Trophoblast cell (in vitro differentiated cells and primary cell): ENCODE measurements around the gene COL9A2.

Experiments
- DNase-seq, 2 donors: peaks; one replicate each; pipeline ENCODE4 v3.0.0-alpha.2; 2016
- H2AFZ ChIP-seq: 2 replicates; pipeline ENCODE4 v1.6.1; 2013; ENCODE audit warnings: low read length, moderate library complexity, mild to moderate bottlenecking; ENCODE audit not compliant: insufficient read depth, poor library complexity
- H2AK5ac ChIP-seq: 2 replicates; pipeline ENCODE4 v1.6.1; 2013; ENCODE audit warnings: mild to moderate bottlenecking, low read length
- H2BK120ac ChIP-seq: 2 replicates; pipeline ENCODE4 v1.6.1; 2013; ENCODE audit warnings: low read length, mild to moderate bottlenecking, moderate library complexity; ENCODE audit not compliant: insufficient read depth, poor library complexity
- H2BK12ac ChIP-seq: 2 replicates; pipeline ENCODE4 v1.6.1; 2013; ENCODE audit warnings: mild to moderate bottlenecking, low read length, moderate library complexity
- H2BK5ac ChIP-seq: 2 replicates; pipeline ENCODE4 v1.6.1; 2013; ENCODE audit warnings: low read length, low read depth, moderate library complexity, mild to moderate bottlenecking; ENCODE audit not compliant: poor library complexity
- H3K14ac ChIP-seq: 2 replicates; pipeline ENCODE4 v1.6.1; 2013; ENCODE audit warnings: mild to moderate bottlenecking, low read length
- H3K18ac ChIP-seq: 2 replicates; pipeline ENCODE4 v1.6.1; 2013; ENCODE audit warnings: mild to moderate bottlenecking, low read length
- H3K23ac ChIP-seq: 2 replicates; pipeline ENCODE4 v1.6.1; 2013; ENCODE audit warnings: low read length
- H3K27ac ChIP-seq: 2 replicates; pipeline ENCODE4 v1.5.1; 2013; ENCODE audit warnings: low read depth, mild to moderate bottlenecking, inconsistent platforms, low read length, moderate library complexity
- H3K27me3 ChIP-seq: 2 replicates; pipeline ENCODE4 v1.6.1; 2013; ENCODE audit warnings: inconsistent platforms, mild to moderate bottlenecking, low read length, moderate library complexity; ENCODE audit not compliant: insufficient read depth
- H3K36me3 ChIP-seq, 2 experiments: 1 replicate in 1 of 2; 2 replicates in 1 of 2; pipeline ENCODE4 v1.6.1; 2013; ENCODE audit warnings: low read length in 2 of 2, mild to moderate bottlenecking in 2 of 2, moderate library complexity in 1 of 2; ENCODE audit not compliant: insufficient read depth in 2 of 2, control insufficient read depth in 1 of 2
- H3K4ac ChIP-seq: 2 replicates; pipeline ENCODE4 v1.6.1; 2013; ENCODE audit warnings: low read depth, mild to moderate bottlenecking, low read length, moderate library complexity
- H3K4me1 ChIP-seq, 2 experiments: 1 replicate in 1 of 2; 2 replicates in 1 of 2; pipeline ENCODE4 v1.6.1; 2013; ENCODE audit warnings: low read length in 2 of 2, mild to moderate bottlenecking in 2 of 2, moderate library complexity in 1 of 2; ENCODE audit not compliant: insufficient read depth in 2 of 2, control insufficient read depth in 1 of 2
- H3K4me2 ChIP-seq: 2 replicates; pipeline ENCODE4 v1.6.1; 2013; ENCODE audit warnings: inconsistent platforms, mild to moderate bottlenecking, low read length, moderate library complexity
- H3K4me3 ChIP-seq: 2 replicates; pipeline ENCODE4 v1.5.1; 2013; ENCODE audit warnings: mild to moderate bottlenecking, low read depth, low read length, inconsistent platforms
- H3K79me1 ChIP-seq: one replicate; pipeline ENCODE4 v1.6.1; 2013; ENCODE audit warnings: low read length
- H3K79me2 ChIP-seq: 2 replicates; pipeline ENCODE4 v1.6.1; 2013; ENCODE audit warnings: low read length, mild to moderate bottlenecking; ENCODE audit not compliant: control insufficient read depth, insufficient read depth, poor library complexity
- H3K9ac ChIP-seq: 2 replicates; pipeline ENCODE4 v1.6.1; 2013; ENCODE audit warnings: mild to moderate bottlenecking, low read length
- H3K9me3 ChIP-seq: 2 replicates; pipeline ENCODE4 v1.6.1; 2013; ENCODE audit warnings: low read depth, mild to moderate bottlenecking, control low read depth, inconsistent platforms, low read length; ENCODE audit not compliant: insufficient read depth
- H4K12ac ChIP-seq: 2 replicates; pipeline ENCODE4 v1.6.1; 2013; ENCODE audit warnings: low read depth, mild to moderate bottlenecking, low read length, moderate library complexity
- H4K8ac ChIP-seq: 2 replicates; pipeline ENCODE4 v1.6.1; 2013; ENCODE audit warnings: low read depth, mild to moderate bottlenecking, low read length, moderate library complexity
- H4K91ac ChIP-seq: one replicate; pipeline ENCODE4 v1.6.1; 2013; ENCODE audit warnings: low read depth, mild to moderate bottlenecking, low read length, moderate library complexity
- WGBS: extraction: QIAGEN DNeasy Blood & Tissue Kit; methylation state at CpG from one replicate; pipeline ENCODE4 v1.1.7; 2013; ENCODE audit warnings: missing lambda C conversion rate; ENCODE audit not compliant: insufficient read length, insufficient coverage; ENCODE audit errors: extremely low coverage; 5-methylcytosine and 5-hydroxymethylcytosine counted together

The COL9A2 gene

GRCh38 chr1:40314721-40315238 is 2.3 kb downstream of the COL9A2 start:
- H3K27ac ChIP-seq = no peak overlapping the region
- peak overlapping the region; percentile 80 for H3K4me2 ChIP-seq
- no peak overlapping the region for H3K23ac ChIP-seq
- peak overlapping the region; percentile 56 for H2AK5ac ChIP-seq
- WGBS = no CpG with 5 or more reads among the region's 13 CpGs
- H3K27me3 ChIP-seq = peaks cover 24% of the 10 kb centered on the region
- peak overlapping the region; percentile 25 for H3K4me3 ChIP-seq
- peaks cover 2% of the 10 kb centered on the region for H3K9me3 ChIP-seq
- H3K79me1 ChIP-seq = peaks cover 11% of the 10 kb centered on the region
- H2BK120ac ChIP-seq = no peak overlapping the region
- H4K12ac ChIP-seq = peak overlapping the region; percentile 24
- H3K18ac ChIP-seq = no peak overlapping the region
- peak overlapping the region; percentile 53 for H3K14ac ChIP-seq
- DNase-seq = no peak
- H2BK5ac ChIP-seq = no peak overlapping the region
- no peaks in the 10 kb centered on the region for H3K36me3 ChIP-seq
- no peak overlapping the region for H3K9ac ChIP-seq
- H3K4ac ChIP-seq = no peak overlapping the region
- H3K4me1 ChIP-seq = peaks cover 16 to 19% of the 10 kb centered on the region in 2 experiments
- H3K79me2 ChIP-seq = no peaks in the 10 kb centered on the region
- H4K91ac ChIP-seq = peak overlapping the region; percentile 19
- H4K8ac ChIP-seq = peak overlapping the region; percentile 70
- peak overlapping the region; percentile 80 for H2BK12ac ChIP-seq
- peak overlapping the region; percentile 66 for H2AFZ ChIP-seq

GRCh38 chr1:40313958-40314720 is 2.9 kb downstream of the COL9A2 start:
- H3K79me1 ChIP-seq = peaks cover 11% of the 10 kb centered on the region
- no peaks in the 10 kb centered on the region for H3K79me2 ChIP-seq
- peaks cover 24% of the 10 kb centered on the region for H3K27me3 ChIP-seq
- no peak overlapping the region for H2BK12ac ChIP-seq
- H3K4me2 ChIP-seq = no peak overlapping the region
- no CpG with 5 or more reads among the region's 9 CpGs for WGBS
- H2BK5ac ChIP-seq = no peak overlapping the region
- H3K27ac ChIP-seq = no peak overlapping the region
- no peak overlapping the region for H3K9ac ChIP-seq
- H2AK5ac ChIP-seq = no peak overlapping the region
- peaks cover 2% of the 10 kb centered on the region for H3K9me3 ChIP-seq
- no peak overlapping the region for H2BK120ac ChIP-seq
- no peak overlapping the region for H3K18ac ChIP-seq
- no peak overlapping the region for H3K14ac ChIP-seq
- no peak overlapping the region for H3K23ac ChIP-seq
- DNase-seq = no peak
- no peak overlapping the region for H3K4me3 ChIP-seq
- H4K12ac ChIP-seq = peak overlapping the region; percentile 24
- H3K4ac ChIP-seq = no peak overlapping the region
- no peak overlapping the region for H4K8ac ChIP-seq
- no peak overlapping the region for H2AFZ ChIP-seq
- H3K36me3 ChIP-seq = no peaks in the 10 kb centered on the region
- peak overlapping the region; percentile 19 for H4K91ac ChIP-seq
- peaks cover 16 to 19% of the 10 kb centered on the region in 2 experiments for H3K4me1 ChIP-seq

- Histone ChIP-seq H3K36me3 (no peaks in the 10 kb centered on the region), H2BK5ac (no peak overlapping the region), H3K79me2 (no peaks in the 10 kb centered on the region), H3K9me3 (peaks cover 2% of the 10 kb centered on the region), H3K23ac (no peak overlapping the region), H3K27me3 (peaks cover 24% of the 10 kb centered on the region), H3K4me1 (peaks cover 16 to 19% of the 10 kb centered on the region in 2 experiments), H4K91ac (no peak overlapping the region), H3K27ac (no peak overlapping the region), H3K79me1 (peaks cover 11% of the 10 kb centered on the region), H4K8ac (no peak overlapping the region), H3K4me2 (no peak overlapping the region), H2AK5ac (no peak overlapping the region), H2AFZ (no peak overlapping the region), H3K14ac (no peak overlapping the region), H4K12ac (no peak overlapping the region), H2BK120ac (no peak overlapping the region), H3K4me3 (no peak overlapping the region), H3K4ac (no peak overlapping the region), H2BK12ac (no peak overlapping the region), H3K18ac (no peak overlapping the region), H3K9ac (no peak overlapping the region)
- no CpG with 5 or more reads among the region's 5 CpGs for WGBS
- no peak for DNase-seq
These were observed 3.6 kb downstream of the COL9A2 start for GRCh38 chr1:40313329-40313957.

GRCh38 chr1:40312238-40313205 is 4.6 kb downstream of the COL9A2 start:
- Histone ChIP-seq H2BK5ac (no peak overlapping the region), H2BK12ac (no peak overlapping the region), H3K27ac (no peak overlapping the region), H2AFZ (no peak overlapping the region), H3K18ac (no peak overlapping the region), H4K91ac (no peak overlapping the region), H3K9me3 (peaks cover 2% of the 10 kb centered on the region), H3K14ac (no peak overlapping the region), H3K9ac (no peak overlapping the region), H3K27me3 (peaks cover 21% of the 10 kb centered on the region), H3K36me3 (no peaks in the 10 kb centered on the region), H3K4ac (no peak overlapping the region), H3K23ac (no peak overlapping the region), H3K79me2 (no peaks in the 10 kb centered on the region), H4K12ac (no peak overlapping the region), H2AK5ac (no peak overlapping the region), H3K4me1 (peaks cover 18 to 19% of the 10 kb centered on the region in 2 experiments), H3K4me3 (no peak overlapping the region), H3K4me2 (no peak overlapping the region), H3K79me1 (peaks cover 14% of the 10 kb centered on the region), H4K8ac (no peak overlapping the region), H2BK120ac (no peak overlapping the region)
- DNase-seq = no peak
- no CpG with 5 or more reads among the region's 10 CpGs for WGBS
